GM21423 (cell line): Measurements from ENCODE around the gene DUOXA2.
"Not testable (repeated sequence)": the region's sequence is repeated elsewhere in the genome, so short reads cannot be mapped to it uniquely, and the experiment has no call there.

ENCODE experiments used
- ATAC-seq: cut with Tn5 transposase; IDR thresholded peaks from one replicate; pipeline ENCODE4 v1.9.1; 2021; ENCODE audit warnings: mild to moderate bottlenecking, moderate library complexity; ENCODE audit not compliant: unreplicated experiment

Gene DUOXA2

DNA sequence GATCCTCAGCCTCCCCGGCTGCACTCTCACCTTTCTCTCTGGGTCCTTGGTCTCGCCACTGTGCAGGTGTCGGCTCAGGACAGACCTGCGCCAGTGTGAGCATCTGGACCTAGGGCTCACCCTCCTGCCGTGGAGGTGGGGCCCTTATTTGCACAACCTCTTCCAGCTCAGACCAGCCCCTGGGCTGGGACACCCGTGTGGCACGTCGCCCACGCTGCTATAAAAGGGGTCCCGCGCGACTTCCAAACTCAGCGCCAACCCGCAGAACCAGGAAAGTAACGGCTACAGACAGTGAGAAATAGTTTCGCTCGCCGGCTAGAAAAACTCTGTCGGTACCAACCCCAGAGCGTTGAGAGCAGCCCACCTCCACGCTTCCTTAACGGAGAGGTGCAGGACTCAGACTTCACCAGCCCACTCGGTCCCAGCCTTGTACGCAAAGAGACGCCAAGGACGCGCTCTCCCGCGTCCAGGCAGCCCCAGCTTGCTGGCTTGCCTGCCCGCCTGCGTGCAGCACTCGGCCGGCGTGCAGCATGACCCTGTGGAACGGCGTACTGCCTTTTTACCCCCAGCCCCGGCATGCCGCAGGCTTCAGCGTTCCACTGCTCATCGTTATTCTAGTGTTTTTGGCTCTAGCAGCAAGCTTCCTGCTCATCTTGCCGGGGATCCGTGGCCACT is at the start of gene DUOXA2, which contains the start of gene DUOX2:
DUOXA2 (plus strand) TSS at position 251 of the 675 bp plus-strand sequence; CDS start at position 531, 280 bp downstream.
DUOX2 (minus strand) TSS at position 97 of the 675 bp plus-strand sequence. CDS start 761 bp downstream, outside the sequence.
- no peak for ATAC-seq

DNA sequence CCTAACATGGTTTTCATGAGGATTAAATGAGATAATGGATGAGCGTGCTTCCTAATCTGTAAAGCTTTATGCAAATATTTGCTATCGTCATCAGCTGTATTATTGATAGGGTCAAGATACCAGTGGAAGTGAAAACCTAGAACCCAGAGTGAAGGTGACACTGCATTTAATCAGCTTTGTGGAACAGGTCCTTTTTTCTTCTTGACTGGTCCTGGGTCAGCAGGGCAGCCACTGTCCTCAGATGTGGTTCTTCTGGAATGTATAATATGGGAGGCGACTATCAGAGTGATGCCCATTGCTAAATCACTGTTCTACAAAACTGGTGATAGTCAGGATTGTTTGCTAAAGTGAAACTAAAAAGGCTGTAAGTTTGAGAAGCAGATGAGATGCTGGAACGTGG is 49.7 kb upstream of the DUOXA2 start:
- no peak for ATAC-seq

DNA sequence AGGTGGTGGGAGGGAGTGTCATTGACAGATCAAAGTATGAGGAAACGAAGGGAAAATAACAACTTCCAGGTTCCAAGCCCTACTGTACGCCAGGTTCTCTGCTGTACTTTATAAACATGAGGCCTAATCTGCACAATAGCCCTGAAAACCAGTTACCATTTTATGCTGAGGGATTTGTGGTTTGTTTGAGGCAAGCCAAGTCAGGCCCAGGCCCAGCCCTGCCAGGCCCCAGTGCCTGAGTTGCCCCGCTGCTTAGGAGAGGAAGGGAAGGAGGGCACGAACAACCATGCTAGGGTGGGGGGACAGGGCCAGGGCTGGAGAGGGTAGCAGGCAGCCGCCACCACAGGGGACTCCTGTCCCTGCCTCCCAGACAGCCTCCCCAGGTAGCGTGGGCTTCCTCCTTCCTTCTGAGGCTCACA is 44.2 kb upstream of the DUOXA2 start:
- not testable (repeated sequence) for ATAC-seq

DNA sequence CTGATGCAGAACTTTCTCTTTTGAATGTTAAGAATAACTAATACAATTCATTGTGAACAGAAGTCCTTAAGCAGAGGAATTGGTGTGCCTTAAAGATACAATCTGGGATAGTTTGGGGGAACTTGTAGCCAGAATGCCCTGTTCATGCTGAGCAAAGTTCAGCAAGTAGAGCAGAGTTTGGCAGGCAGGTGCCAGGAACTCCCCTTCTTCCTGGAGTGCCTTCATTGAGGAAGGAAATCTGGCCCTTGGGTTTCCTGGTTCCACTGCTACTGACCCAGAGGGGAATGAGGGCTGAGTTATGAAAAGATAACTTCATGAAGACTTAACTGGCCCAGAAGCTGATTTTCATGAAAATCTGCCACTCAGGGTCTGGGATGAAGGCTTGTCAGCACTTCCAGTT is 40.5 kb upstream of the DUOXA2 start:
- ATAC-seq, result not testable (repeated sequence)

DNA sequence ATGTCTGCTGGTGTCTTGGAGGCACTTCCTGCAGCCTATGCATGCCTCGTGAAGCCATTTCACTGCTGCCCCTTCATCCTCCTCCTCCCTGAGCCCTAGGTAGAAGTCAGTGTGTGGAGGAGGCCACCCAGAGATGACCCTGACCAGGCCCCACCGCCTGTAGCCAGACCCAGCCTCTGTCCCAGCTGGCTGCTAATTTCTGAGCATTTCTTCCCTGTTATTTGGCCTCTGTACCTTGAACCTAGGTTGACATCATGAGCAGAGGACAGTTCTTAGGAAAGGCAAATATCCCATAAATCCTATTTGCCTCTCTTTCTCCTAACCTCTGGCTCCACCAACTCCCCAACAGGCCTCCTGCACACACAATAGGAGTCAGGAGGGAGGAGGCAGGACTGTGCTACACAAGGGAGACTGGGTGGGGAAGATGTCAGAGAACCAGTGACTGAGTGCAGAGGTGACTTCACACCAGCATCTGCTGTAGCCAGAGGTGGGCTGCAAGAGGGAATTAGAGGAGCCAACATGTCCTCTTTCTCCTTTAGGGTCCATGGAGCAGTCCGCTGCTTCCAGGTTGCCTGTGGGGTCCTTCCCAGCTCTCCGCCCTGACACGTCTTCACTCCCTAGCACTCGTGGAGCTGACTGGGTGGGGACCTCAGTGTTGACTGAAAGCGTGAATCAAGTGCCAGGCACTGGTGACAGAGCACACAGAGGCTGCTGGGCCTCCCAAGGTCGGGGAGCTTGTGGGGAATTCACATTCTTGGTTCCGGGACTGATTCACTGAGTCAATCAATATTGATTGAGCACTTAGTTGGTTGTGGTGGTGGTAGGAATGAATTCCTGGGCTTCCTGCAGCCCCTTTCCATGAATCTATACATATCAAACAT is 38.4 kb upstream of the DUOXA2 start:
- not testable (repeated sequence) for ATAC-seq

DNA sequence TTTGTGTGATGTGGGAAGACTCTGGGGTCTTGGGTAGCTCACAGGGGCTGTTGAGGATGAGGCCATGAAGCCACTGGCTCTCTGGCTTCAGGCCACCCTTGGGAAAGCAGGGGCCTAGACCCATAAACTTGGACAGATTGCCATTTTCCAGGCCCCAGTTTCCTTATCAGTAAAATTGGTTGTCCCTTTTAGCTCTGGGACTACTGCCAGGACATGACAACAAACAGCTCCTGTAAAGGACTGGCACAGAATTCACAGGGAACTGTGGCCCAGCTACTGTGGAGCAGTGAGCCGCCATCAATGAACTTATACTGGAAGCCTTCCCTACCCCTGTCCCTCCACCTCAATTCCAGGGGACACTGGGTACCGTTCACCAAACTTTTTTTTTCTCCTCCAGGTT is 36.7 kb upstream of the DUOXA2 start:
- ATAC-seq, result not testable (repeated sequence)

DNA sequence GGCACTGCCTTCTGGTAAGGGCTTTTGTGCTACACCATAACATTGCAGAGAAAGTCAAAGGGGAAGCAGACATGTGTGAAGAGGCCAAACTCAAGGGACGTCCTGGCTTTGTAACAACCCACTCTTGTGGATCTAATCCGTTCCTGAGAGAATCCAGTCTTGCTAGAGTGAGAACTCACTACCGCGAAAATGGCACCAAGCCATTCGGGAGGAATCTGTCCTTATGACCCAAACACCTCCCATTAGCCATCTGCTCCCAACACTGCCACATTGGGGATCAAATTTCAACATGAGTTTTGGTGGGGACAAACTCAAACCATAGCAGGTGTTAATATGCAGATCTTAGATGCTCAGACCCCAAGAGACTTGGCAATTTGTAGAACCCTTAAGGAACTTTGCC is 34.9 kb upstream of the DUOXA2 start:
- ATAC-seq, result not testable (repeated sequence)

DNA sequence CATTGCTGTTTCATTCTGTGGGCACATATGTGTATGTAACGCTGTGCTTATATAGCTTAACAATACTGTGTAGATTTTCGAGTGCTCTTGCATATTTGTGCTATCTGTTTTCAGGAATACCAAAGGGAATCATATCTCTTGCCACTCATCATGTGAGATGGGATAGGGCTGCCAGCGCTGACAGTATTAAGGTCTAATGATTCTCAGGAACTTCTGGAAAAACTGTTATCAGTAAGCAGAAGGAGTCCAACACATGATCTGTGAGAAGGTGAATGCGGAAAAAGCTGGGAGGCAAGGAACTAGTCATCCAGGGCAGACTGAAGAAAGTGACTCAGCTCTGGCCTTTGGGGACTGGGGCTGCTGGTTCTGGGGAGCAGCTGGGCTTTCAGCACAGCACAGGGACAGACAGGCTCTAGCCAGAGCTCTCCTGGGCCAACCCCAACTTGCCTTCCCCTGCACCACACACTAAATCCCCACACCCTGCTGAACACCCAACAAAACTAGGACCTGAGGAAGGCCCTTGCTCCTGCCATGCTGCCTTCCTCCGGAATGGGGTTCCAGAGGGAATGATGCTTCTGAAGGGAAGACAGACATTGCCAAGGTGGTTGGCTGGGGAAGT is 34.4 kb upstream of the DUOXA2 start:
- not testable (repeated sequence) for ATAC-seq

DNA sequence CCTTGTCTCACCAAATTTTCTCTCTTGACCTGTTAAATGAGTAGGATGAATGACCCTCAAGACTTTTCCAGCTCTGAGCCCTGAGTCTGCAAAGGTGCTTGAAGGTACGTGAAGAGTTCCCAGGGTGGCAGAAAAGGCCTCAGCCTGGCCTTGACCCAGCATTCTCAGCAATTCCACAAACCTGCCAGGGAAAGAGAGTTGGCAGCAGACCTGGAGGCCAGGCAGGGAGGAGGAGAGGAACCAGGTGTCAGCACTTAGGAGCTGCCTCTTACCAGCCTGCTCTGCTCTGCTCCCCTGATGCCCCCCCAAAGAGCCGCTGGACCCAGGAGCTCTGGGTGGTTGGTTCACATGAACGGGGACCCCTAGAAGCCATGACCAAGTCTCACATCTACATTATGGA is 33.5 kb upstream of the DUOXA2 start:
- ATAC-seq, result not testable (repeated sequence)

DNA sequence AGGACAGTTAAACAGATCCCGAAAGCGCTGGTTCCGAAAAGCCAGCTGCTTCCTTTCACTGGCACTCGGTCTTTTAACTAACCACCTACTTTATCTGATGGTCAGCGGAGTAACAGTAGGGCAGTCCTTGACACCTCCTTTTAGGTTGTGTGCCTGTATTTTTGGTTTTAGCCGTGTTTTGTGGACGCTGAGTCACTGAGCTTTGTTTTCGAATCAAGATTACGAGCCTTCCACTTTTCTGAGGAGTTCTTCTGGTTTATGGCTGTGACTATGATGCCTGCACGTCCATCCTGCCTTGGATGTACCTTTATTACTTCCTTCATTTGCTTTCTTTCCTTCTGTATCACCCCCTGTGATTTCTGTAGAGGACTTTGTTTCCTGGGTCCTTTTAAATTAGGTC is 31.7 kb upstream of the DUOXA2 start:
- not testable (repeated sequence) for ATAC-seq

DNA sequence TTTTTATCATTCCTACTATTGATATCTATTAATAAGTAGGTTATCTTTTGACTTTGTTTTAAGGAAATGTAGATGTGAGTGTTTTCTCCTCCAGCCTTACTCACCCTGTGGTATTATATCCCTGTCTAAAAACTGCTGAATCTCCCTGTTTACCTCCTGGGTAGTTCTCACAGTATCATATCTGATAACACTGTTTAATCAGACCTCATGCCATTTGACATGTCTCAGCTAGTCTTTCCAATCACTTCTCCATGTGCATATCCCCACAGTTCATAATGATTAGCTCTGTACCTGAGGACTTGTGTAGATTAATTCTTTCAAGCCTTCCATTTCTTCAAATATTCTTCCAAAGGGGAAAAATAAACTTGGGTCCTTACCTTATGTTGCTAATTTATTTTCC is 30.9 kb upstream of the DUOXA2 start:
- ATAC-seq, result no peak

DNA sequence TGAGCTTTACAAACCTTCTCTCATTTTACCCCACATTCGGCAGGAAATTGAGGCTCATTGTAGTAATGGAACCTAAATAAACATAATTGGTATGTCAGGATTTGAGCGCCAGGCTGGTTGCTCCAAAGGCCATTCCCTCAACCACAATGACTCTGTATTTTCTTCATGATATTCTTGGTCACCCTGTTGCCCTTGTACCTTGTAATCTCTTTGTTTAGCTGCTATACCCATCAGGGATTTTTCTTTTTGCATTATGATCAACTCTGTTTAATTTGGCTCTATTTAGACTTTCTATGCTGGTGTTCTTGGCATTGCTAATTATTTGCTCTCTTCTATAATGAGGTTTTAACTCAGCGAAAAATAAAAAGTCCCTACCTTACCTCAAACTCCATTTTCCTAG is 30.0 kb upstream of the DUOXA2 start:
- ATAC-seq, result no peak

DNA sequence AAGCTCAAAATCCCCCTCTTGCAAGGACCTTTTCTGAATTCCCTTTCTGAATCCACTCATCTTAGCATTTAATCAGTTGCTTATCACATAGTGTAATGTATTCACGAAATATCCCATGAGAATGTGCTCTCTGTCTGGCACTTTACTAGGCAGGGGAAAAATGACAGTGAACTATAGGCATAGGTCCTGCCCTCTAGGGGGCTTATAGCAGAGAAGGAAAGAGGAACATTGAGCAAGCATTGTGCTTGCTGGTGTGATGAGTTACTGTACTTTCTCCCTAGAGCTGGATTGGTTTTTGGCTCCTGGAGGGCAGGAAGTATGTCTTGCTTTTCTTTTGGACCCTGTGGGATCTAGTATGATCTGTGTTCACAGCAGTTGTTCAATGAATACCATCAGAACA is 26.6 kb upstream of the DUOXA2 start:
- ATAC-seq, result no peak

DNA sequence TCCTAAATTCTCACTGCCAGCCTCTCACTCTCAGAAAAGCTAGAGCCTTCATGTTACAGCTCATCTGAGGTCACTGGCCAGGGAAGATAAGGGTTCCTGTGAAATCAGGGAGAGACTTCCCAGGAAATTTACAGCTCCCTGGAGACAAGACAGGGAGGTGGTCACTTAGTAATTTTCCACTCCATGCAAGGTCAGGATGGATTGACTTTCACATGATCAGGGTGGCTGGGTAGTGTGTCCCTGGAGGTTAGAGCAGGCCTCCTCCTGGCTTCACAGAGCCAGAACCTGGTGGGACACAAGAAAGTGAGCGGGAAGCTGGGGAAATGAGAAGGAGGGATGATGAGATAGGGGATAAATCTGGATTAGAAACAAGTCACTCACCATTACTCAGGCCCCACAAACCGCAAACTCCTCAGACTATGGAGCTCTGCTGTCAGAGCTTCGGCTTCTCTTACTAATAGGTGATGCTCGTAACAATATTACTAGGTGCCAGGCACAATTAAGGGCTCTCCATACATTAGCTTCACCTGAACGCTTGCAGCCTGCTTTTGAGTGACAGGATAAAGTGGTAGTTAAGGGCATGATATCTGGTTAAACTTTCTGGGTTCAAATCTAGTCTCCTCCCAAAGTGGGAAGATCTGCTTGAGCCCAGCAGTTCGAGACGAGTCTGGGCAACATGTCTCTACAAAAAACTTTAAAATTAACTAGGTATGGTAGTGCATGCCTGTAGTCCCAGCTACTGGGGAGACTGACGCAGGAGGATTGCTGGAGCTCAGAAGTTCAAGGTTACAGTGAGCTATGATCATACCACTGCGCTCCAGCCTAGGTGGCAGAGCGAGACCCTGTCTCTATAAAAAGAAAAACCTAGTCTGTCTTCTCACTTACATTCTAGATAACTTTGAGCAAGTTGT is 25.1 kb upstream of the DUOXA2 start:
- no peak for ATAC-seq

DNA sequence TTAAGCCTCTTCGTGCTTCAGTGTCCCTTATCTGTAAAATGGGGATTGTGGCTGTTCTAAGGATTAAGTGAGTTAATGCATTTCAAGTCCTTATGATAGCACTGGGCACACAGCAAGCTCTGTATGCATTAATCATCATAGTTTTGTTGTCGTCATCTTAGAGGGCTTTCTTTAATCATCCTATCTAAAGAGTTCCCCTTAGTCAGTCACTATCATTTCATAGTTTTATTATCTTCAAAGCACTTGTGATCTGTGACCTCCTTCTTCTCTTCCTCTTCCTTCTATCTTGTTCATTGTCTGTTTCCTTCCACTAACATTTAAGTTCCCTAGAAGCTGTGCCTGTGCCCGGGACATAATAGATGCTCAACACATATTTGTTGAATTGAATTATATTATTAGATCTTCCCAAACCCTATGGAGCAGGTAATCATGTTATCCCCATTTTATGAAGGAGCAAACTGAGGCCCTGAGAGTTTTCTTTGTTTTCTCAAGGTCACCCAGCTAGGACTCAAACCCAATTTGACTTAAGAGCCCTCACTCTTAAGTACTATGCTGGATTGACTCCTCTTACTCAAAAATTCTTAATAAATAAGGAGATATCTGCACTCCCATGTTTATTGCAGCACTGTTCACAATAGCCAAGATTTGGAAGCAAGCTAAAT is 24.3 kb upstream of the DUOXA2 start:
- ATAC-seq, result no peak

DNA sequence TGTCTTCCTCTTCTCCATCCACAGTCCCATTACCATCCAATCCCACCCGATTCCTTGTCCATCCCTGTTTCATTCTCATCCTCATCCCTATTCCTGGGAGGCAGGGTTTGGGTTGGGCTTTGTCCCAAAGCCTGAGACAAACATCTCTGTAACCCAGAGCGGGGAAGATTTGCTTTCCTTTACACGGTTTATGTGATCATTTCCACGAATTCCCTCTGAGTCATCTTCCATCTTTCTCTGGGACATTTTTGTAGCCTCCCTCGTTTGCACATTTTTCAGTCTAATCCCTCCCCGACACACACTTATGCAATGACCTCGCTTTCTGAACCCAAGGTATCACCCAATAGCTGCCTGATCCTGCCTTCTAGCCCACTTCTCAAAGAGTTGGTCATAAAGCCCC is 23.0 kb upstream of the DUOXA2 start:
- ATAC-seq, result no peak

DNA sequence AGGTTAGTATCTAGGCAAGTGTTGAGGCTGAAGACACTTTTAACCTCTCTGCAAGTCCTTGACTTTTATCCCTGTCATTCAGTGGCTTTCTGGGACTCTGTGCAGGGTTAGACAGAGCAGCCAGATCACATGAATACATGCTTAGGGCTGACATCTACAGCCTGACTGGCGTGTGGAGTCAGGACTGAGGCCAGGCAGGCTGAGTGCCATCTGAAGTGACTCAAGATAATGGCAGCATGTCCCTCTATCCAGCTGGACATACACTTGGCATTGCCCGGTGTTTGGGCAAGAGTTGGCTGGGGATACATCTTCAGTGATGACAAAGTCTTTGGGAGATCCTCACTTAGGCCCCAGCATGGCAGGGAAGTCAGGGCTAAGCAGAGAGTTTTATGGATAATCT is 22.6 kb upstream of the DUOXA2 start:
- ATAC-seq, result no peak

DNA sequence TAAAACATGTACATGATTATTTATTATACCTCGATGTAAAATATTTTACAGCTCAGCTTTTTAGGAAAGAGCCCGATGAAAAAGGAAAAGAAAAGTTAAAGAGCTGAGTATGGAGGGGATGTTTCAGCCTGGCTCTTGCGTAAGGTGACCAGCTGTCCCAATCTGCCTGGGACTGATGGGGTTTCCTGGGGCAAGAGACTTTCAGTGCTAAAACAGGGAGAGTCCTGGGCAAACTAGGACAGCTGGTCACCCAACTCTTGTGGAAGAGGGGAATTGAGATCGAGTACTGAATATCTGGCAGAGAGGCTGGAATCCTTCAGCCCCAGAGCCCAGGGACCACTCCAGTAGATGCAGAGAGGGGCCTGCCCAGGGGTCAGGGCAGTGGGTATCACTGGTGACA is 21.1 kb upstream of the DUOXA2 start:
- ATAC-seq, result no peak

DNA sequence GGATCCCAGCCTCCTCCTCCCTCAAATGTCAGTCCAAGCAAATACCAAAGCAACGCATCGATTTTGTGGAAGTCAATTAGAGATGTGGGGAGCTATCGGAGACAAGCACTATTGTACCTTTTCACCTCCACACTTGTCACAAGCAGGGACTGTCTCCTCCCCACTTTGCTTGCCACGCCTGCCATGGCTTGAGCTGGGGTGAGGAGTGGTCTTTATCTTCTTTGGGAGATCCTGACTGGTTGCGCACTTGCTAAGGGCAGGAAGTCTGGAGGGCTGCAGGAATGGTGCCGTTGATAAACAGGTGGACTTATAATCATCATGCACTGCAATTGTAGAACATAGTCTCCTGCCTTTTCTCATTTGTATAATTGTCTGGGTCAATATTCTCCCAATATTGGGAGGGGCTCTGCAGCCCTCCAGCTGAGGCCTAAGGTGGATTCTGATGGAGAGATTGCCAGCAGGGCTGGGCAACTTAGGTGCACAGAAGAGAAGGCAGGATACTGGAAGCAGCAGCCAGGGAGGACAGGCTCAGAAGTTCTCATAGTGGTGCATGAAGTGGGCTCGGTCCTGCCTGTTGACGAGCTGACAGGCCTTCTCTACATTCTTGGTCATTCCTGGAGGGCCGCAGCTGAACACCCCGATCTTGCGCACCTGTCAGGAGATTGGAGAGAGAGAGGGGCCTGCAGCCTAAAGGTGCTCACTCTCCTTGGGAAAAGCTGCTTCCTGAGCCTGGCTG is 20.3 kb upstream of the DUOXA2 start:
- ATAC-seq, result no peak
